GM12865 (cell line): ENCODE results near the gene ZBTB2.

Experiments used
- DNase-seq: peaks from one replicate; pipeline ENCODE4 v3.0.0; 2010; ENCODE audit warnings: low read depth
- H3K4me3 ChIP-seq: 2 replicates; pipeline ENCODE4 v1.5.1; 2011; ENCODE audit warnings: mild to moderate bottlenecking, low read depth, low read length, control low read depth
- TF ChIP-seq, protein P1 (sequence below): IDR thresholded peaks from 2 replicates; pipeline ENCODE4 v1.5.1; 2011; ENCODE audit warnings: low read length, control low read depth, low read depth, inconsistent platforms; ENCODE audit not compliant: insufficient read depth; ENCODE audit errors: missing control alignments

The ZBTB2 gene

GRCh38 chr6:151338651-151339200 lies 52.6 kb downstream of the ZBTB2 start:
- no peak for DNase-seq
- no peak overlapping the region for H3K4me3 ChIP-seq
- TF ChIP-seq, protein P1, sequence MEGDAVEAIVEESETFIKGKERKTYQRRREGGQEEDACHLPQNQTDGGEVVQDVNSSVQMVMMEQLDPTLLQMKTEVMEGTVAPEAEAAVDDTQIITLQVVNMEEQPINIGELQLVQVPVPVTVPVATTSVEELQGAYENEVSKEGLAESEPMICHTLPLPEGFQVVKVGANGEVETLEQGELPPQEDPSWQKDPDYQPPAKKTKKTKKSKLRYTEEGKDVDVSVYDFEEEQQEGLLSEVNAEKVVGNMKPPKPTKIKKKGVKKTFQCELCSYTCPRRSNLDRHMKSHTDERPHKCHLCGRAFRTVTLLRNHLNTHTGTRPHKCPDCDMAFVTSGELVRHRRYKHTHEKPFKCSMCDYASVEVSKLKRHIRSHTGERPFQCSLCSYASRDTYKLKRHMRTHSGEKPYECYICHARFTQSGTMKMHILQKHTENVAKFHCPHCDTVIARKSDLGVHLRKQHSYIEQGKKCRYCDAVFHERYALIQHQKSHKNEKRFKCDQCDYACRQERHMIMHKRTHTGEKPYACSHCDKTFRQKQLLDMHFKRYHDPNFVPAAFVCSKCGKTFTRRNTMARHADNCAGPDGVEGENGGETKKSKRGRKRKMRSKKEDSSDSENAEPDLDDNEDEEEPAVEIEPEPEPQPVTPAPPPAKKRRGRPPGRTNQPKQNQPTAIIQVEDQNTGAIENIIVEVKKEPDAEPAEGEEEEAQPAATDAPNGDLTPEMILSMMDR, result no peak

- DNase-seq, result no peak
- TF ChIP-seq, protein P1, result no peak
- no peak overlapping the region for H3K4me3 ChIP-seq
Observed at GRCh38 chr6:151335930-151336329, 55.4 kb downstream of the ZBTB2 start.

- no peak for DNase-seq
- TF ChIP-seq, protein P1, result no peak
- no peak overlapping the region for H3K4me3 ChIP-seq
Observed at GRCh38 chr6:151330130-151330696, 61.1 kb downstream of the ZBTB2 start.

- no peak for DNase-seq
- TF ChIP-seq, protein P1, result no peak
- no peak overlapping the region for H3K4me3 ChIP-seq
Observed at GRCh38 chr6:151327101-151327500, 64.3 kb downstream of the ZBTB2 start.

DNA sequence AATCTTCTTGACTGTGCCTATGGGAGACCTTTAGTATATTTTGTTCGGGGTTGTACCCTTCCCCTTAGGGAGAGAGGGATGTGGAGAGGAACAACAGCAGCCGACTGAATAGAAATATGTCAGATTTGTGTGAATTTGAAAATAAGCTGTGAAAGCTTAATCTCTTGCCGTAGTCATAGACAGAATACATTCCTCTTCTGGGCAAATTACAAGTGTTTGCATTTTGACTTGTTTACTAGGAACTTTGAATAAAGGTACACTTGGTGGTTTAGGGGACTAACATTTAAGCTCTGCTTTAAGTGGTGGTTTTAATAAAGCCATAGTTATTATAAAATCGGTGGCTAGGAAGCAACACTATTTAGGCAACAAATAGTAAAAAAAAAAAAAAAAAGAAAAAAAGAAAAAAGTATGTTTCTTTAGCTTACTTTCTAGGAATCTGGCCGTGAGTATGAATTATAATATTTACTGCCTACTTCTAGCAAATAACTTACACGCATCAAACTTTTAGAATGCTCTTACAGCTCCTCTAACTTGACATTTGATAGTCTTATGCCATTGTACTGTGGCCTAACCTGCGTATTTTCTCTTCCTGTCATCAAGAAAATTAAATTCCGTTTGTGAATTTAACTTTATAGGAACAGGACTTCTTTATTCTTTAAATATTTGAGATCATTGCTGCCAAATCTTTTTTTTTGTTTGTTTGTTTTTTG lies 65.1 kb downstream of the ZBTB2 start:
- no peak overlapping the region for H3K4me3 ChIP-seq
- TF ChIP-seq, protein P1, result no peak
- no peak for DNase-seq

- TF ChIP-seq, protein P1, result no peak
- DNase-seq, result peak; percentile 15
- peak overlapping the region; percentile 44 for H3K4me3 ChIP-seq
Observed at GRCh38 chr6:151325075-151326050, 66.0 kb downstream of the ZBTB2 start.
